Measurements from ENCODE around the gene KLHL14.
"Not testable (repeated sequence)": the region's sequence is repeated elsewhere in the genome, so short reads cannot be mapped to it uniquely, and the experiment has no call there.

Gene KLHL14

GRCh38 chr18:32712860-32713259 is 60.0 kb downstream of the KLHL14 start:
- DNase-seq: no peak

- no peak for DNase-seq
Observed at GRCh38 chr18:32711862-32712261, 61.0 kb downstream of the KLHL14 start.

GRCh38 chr18:32707586-32707985 is 65.2 kb downstream of the KLHL14 start:
- DNase-seq: no peak

- DNase-seq: no peak
Observed at GRCh38 chr18:32707147-32707546, 65.7 kb downstream of the KLHL14 start.

GRCh38 chr18:32701313-32701712 is 71.5 kb downstream of the KLHL14 start:
- no peak for DNase-seq

DNA sequence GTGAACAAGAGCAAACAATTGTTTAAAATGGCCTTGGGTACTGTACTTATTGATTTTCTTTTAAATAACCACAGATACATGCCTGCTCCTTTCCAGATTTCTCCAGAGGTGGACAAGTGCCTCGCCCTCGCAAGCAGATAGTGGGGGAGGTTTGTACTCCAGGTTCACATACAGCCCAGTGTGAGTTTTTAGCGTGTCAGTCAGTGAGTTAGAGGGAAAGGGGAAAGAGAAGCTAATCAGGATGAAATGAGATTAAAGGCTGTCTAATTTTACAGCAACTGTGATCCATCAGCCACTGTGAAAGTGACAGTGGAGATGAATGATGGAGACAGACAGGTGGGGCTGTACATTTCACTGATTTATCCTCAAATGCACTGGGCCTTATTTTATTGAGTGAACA is 74.7 kb downstream of the KLHL14 start:
- DNase-seq: no peak

GRCh38 chr18:32696376-32696775 is 76.4 kb downstream of the KLHL14 start:
- no peak for DNase-seq

GRCh38 chr18:32695534-32695933 is 77.3 kb downstream of the KLHL14 start:
- no peak for DNase-seq

DNA sequence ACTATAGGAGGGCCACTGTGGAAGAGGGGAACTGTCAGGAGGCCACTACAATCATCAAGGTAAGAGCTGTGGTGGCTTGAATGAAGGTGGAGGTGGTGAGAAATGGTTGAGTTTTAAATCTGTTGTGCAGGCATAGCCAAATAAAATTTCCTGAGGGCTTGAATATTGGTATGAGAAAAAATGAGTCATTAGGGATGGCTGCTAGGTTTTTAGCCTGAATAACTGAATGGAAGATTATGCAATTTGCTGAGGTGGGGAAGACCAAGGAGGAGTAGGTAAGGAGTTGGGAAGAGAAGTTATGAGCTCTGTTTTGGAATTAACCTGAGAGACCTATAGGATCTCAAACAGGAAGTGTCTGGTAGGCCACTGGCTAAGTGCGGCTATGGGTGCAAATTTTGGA is 84.0 kb downstream of the KLHL14 start:
- DNase-seq: no peak

DNA sequence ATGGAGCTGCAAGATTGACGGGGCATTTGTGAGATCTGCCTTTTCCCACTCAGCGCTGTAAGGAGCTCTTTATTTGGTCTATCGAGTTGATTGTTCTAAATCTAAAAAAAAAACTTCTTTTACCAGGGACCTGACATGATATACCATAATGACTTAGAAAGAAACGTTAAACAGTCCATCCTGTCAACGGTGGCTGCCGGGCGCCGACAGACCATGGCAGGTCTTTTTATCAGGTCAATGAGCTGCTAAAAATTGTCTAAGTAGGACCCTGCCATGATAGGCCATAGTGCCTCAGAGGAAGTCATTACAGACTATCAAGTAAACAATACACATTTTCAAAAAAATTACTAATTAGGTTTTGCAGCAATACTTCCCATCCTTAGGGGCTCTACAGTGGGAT is 87.9 kb downstream of the KLHL14 start:
- DNase-seq: no peak

DNA sequence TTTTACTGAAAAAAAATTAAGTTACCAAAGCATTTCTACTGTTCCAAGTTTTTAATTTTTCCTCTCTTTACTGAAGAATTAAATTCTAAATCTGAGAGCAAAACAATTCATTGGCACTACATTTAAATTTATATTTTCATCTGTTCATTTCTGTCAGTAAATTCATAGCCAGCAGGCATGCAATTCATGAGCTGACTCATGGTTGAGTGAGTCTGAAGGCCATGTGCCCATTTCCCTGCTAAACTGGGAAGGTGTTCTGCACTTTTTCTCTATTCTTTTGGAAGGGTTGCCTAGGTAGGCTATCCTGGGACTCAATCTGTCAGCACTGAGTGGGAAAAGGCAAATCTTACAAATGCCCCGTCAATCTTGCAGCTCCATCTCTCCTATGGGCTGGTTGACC is 88.7 kb downstream of the KLHL14 start:
- no peak for DNase-seq

DNA sequence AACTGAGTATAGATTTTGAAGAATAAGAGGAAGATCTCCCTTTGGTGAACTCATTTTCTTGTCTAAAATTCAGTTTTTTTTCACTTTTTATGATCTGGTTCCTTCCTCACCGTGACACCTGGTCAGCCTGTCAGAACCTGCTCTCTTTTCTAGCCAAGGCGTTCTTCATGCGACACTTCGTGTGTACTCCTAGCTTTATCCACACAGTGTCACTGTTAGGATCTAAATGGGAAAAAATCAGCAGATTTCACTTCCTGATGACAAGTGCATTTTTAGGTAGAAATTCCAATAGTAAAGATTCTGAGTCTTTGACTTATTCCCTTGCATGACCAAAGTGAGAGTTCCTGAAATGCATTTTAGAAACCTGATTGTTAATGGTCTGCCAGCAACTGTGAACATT is 89.8 kb downstream of the KLHL14 start:
- DNase-seq: no peak

DNA sequence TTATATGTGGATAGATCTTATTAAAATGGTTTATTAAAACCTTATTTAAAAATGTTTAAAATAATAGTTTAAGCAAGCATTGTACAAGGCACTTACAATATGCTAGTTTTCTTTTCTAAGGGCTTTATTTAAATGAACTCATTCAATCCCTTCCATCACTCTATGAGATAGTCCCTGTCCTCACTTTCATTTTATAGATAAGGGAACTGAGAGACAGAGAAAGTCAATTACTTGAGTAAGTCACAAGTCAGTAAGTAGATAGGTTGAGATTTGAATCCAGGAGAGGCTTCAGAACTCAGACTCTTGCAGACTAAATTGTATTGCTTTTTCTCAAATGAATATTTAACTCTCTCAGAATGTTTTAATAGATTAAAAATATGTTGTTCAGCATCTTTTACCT is 95.2 kb downstream of the KLHL14 start:
- DNase-seq: no peak

- DNase-seq: no peak
Observed at GRCh38 chr18:32674491-32674890, 98.3 kb downstream of the KLHL14 start.

GRCh38 chr18:32672398-32672797 is 100.4 kb downstream of the KLHL14 start:
- DNase-seq: no peak

DNA sequence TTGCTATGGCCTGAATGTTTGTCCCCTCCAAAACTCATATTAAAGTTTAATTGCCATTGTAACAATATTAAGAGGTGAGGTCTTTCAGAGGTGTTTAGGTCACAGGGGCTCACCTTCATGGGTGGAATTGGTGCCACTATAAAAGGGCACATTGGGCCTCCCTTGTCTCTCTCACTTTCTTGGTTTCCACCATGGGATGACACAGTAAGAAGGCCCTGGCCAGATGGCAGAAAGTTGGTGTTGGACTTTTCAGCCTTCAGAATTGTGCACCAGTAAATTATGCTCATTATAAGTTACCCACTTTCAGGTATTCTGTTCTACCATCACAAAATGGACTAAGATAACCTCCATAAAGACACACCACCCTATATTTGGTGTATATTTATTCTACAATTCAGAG is 102.1 kb downstream of the KLHL14 start:
- DNase-seq: no peak

DNA sequence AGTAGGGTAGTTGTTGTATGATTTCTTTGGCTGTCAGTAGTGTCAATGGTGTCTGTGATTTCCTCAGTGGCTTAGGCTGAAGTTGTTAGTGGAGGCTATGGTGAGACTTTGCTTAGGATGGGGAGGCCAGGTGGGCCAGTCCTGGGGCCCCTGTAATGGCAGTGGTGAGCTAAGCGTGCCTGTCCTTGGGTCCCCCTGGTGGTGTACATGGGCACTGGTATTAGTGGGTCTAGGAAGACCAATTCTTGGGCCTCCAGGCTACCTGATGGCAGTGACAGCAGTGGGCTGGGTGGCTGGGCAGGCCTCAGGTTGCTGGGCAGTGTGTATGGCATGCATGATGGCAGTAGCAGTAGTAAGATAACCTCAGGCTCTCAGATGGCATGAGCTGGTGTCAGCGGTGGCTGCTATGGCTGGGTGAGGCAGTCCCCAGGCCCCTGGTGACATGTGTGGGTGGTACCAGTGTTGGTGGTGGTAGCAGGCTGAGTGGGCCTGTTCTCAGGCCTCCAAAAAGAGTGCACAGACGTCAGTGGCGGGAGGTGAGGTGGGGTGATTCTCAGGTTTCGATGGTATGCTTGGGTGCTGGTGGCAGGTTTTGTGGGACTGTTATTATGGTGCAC is 103.2 kb downstream of the KLHL14 start:
- peak; percentile 10 for DNase-seq

GRCh38 chr18:32668956-32669355 is 103.9 kb downstream of the KLHL14 start:
- DNase-seq: no peak

- DNase-seq: no peak
Observed at GRCh38 chr18:32661486-32662299, 111.1 kb downstream of the KLHL14 start.

GRCh38 chr18:32654507-32654906 is 118.3 kb downstream of the KLHL14 start:
- not testable (repeated sequence) for DNase-seq

- DNase-seq: not testable (repeated sequence)
Observed at GRCh38 chr18:32637659-32638058, 135.2 kb downstream of the KLHL14 start.

GRCh38 chr18:32637226-32637625 is 135.6 kb downstream of the KLHL14 start:
- no peak for DNase-seq

GRCh38 chr18:32634876-32635431 is 137.9 kb downstream of the KLHL14 start:
- no peak for DNase-seq

- no peak for DNase-seq
Observed at GRCh38 chr18:32629981-32630700, 142.7 kb downstream of the KLHL14 start.
